Stimulated activated naive CD8-positive, alpha-beta T cell treated with anti-CD3 and anti-CD28 coated beads, Interleukin-15, Interleukin-2, amounts not matched to agents 100 ng/mL and 50 ng/mL, for 24 hours (primary cell): ENCODE data around the gene MARK4.
"Not testable (repeated sequence)": the region's sequence is repeated elsewhere in the genome, so short reads cannot be mapped to it uniquely, and the experiment has no call there.

Source experiments
- H3K27ac Mint-ChIP-seq: one replicate; pipeline ENCODE4 v1.8.0; 2021; ENCODE audit warnings: mild to moderate bottlenecking, mixed read lengths
- H3K27me3 Mint-ChIP-seq: one replicate; pipeline ENCODE4 v1.8.0; 2021; ENCODE audit warnings: mixed read lengths
- H3K36me3 Mint-ChIP-seq: one replicate; pipeline ENCODE4 v1.8.0; 2021; ENCODE audit warnings: low read depth, mixed read lengths
- H3K4me1 Mint-ChIP-seq: one replicate; pipeline ENCODE4 v1.8.0; 2021; ENCODE audit warnings: low read depth, mixed read lengths
- H3K4me3 Mint-ChIP-seq: one replicate; pipeline ENCODE4 v1.8.0; 2021; ENCODE audit warnings: mild to moderate bottlenecking, mixed read lengths
- H3K9me3 Mint-ChIP-seq: one replicate; pipeline ENCODE4 v1.8.0; 2021; ENCODE audit warnings: mixed read lengths

Gene MARK4

GRCh38 chr19:45224645-45225044, 26.4 kb upstream of the MARK4 start:
- H3K27ac Mint-ChIP-seq: no peak overlapping the region
- H3K36me3 Mint-ChIP-seq: no peaks in the 10 kb centered on the region
- H3K27me3 Mint-ChIP-seq: peaks cover 7% of the 10 kb centered on the region
- no peak overlapping the region for H3K4me3 Mint-ChIP-seq
- H3K4me1 Mint-ChIP-seq: no peaks in the 10 kb centered on the region
- no peaks in the 10 kb centered on the region for H3K9me3 Mint-ChIP-seq

- not testable (repeated sequence) for H3K9me3 Mint-ChIP-seq, H3K4me3 Mint-ChIP-seq, H3K36me3 Mint-ChIP-seq, H3K4me1 Mint-ChIP-seq, H3K27ac Mint-ChIP-seq
- peaks cover 12% of the 10 kb centered on the region for H3K27me3 Mint-ChIP-seq
Observed at GRCh38 chr19:45229056-45229455, 22.0 kb upstream of the MARK4 start.

- Mint-ChIP-seq H3K4me1 (no peaks in the 10 kb centered on the region), H3K27me3 (peaks cover 13% of the 10 kb centered on the region), H3K36me3 (no peaks in the 10 kb centered on the region), H3K9me3 (no peaks in the 10 kb centered on the region), H3K4me3 (no peak overlapping the region), H3K27ac (no peak overlapping the region)
Observed at GRCh38 chr19:45231891-45232290, 19.2 kb upstream of the MARK4 start.

- Mint-ChIP-seq H3K4me1 (no peaks in the 10 kb centered on the region), H3K9me3 (no peaks in the 10 kb centered on the region), H3K27ac (no peak overlapping the region), H3K36me3 (no peaks in the 10 kb centered on the region), H3K4me3 (no peak overlapping the region), H3K27me3 (peaks cover 13% of the 10 kb centered on the region)
Observed at GRCh38 chr19:45234089-45234869, 16.8 kb upstream of the MARK4 start.

- H3K27ac Mint-ChIP-seq: no peak overlapping the region
- no peaks in the 10 kb centered on the region for H3K4me1 Mint-ChIP-seq
- no peaks in the 10 kb centered on the region for H3K9me3 Mint-ChIP-seq
- H3K4me3 Mint-ChIP-seq: no peak overlapping the region
- H3K27me3 Mint-ChIP-seq: peaks cover 13% of the 10 kb centered on the region
- no peaks in the 10 kb centered on the region for H3K36me3 Mint-ChIP-seq
Observed at GRCh38 chr19:45235485-45235884, 15.6 kb upstream of the MARK4 start.

- peaks cover 9% of the 10 kb centered on the region for H3K27me3 Mint-ChIP-seq
- no peak overlapping the region for H3K27ac Mint-ChIP-seq
- no peaks in the 10 kb centered on the region for H3K9me3 Mint-ChIP-seq
- no peaks in the 10 kb centered on the region for H3K4me1 Mint-ChIP-seq
- H3K4me3 Mint-ChIP-seq: no peak overlapping the region
- H3K36me3 Mint-ChIP-seq: no peaks in the 10 kb centered on the region
Observed at GRCh38 chr19:45238556-45238955, 12.5 kb upstream of the MARK4 start.

- Mint-ChIP-seq H3K27me3 (peaks cover 6% of the 10 kb centered on the region), H3K27ac (no peak overlapping the region), H3K36me3 (no peaks in the 10 kb centered on the region), H3K9me3 (no peaks in the 10 kb centered on the region), H3K4me3 (no peak overlapping the region), H3K4me1 (no peaks in the 10 kb centered on the region)
Observed at GRCh38 chr19:45243144-45243732, 7.8 kb upstream of the MARK4 start.

GRCh38 chr19:45244133-45244794, 6.8 kb upstream of the MARK4 start:
- no peak overlapping the region for H3K27ac Mint-ChIP-seq
- H3K27me3 Mint-ChIP-seq: peaks cover 6% of the 10 kb centered on the region
- no peaks in the 10 kb centered on the region for H3K4me1 Mint-ChIP-seq
- no peaks in the 10 kb centered on the region for H3K9me3 Mint-ChIP-seq
- H3K36me3 Mint-ChIP-seq: no peaks in the 10 kb centered on the region
- H3K4me3 Mint-ChIP-seq: no peak overlapping the region

GRCh38 chr19:45245334-45245787, 5.7 kb upstream of the MARK4 start, which contains the start of gene EXOC3L2:
TSS of gene EXOC3L2 (minus strand) at chr19:45245407. CDS start at chr19:45239045, 6,362 bp downstream.
- H3K4me1 Mint-ChIP-seq: peaks cover 3% of the 10 kb centered on the region
- H3K4me3 Mint-ChIP-seq: no peak within 1 kb of the TSS
- no peaks in the 10 kb centered on the region for H3K36me3 Mint-ChIP-seq
- H3K27me3 Mint-ChIP-seq: peaks cover 6% of the 10 kb centered on the region
- H3K27ac Mint-ChIP-seq: no peak within 1 kb of the TSS
- no peaks in the 10 kb centered on the region for H3K9me3 Mint-ChIP-seq

GRCh38 chr19:45245826-45246225, 5.2 kb upstream of the MARK4 start:
- Mint-ChIP-seq H3K27me3 (peaks cover 9% of the 10 kb centered on the region), H3K9me3 (no peaks in the 10 kb centered on the region), H3K36me3 (no peaks in the 10 kb centered on the region), H3K4me1 (peaks cover 7% of the 10 kb centered on the region), H3K27ac (no peak overlapping the region), H3K4me3 (no peak overlapping the region)

- Mint-ChIP-seq H3K4me3 (no peak overlapping the region), H3K27ac (no peak overlapping the region), H3K27me3 (peaks cover 9% of the 10 kb centered on the region), H3K4me1 (peaks cover 10% of the 10 kb centered on the region), H3K9me3 (no peaks in the 10 kb centered on the region), H3K36me3 (no peaks in the 10 kb centered on the region)
Observed at GRCh38 chr19:45247136-45247535, 3.9 kb upstream of the MARK4 start.

- Mint-ChIP-seq H3K4me3 (no peak overlapping the region), H3K27ac (no peak overlapping the region), H3K4me1 (peaks cover 31% of the 10 kb centered on the region), H3K27me3 (peaks cover 9% of the 10 kb centered on the region), H3K36me3 (no peaks in the 10 kb centered on the region), H3K9me3 (no peaks in the 10 kb centered on the region)
Observed at GRCh38 chr19:45249261-45250033, 1.6 kb upstream of the MARK4 start.

- peak overlapping the region; percentile 59 for H3K27ac Mint-ChIP-seq
- peaks cover 31% of the 10 kb centered on the region for H3K4me1 Mint-ChIP-seq
- H3K9me3 Mint-ChIP-seq: no peaks in the 10 kb centered on the region
- H3K36me3 Mint-ChIP-seq: no peaks in the 10 kb centered on the region
- H3K27me3 Mint-ChIP-seq: peaks cover 3% of the 10 kb centered on the region
- peak overlapping the region; percentile 84 for H3K4me3 Mint-ChIP-seq
Observed at GRCh38 chr19:45250216-45250831, 747 bp upstream of the MARK4 start.
